ENCODE measurements around the gene TERT.

Gene TERT

GRCh38 chr5:1264211-1264610, 30.7 kb downstream of the TERT start:
- TF ChIP-seq CTCF (IDR thresholded peaks at IDR 0.05; ENCODE audit: control extremely low read depth, extremely low read depth, low read depth, missing control alignments): no peak
- CTCF ChIA-PET: no interaction called here
- POLR2A ChIA-PET: no interaction called here

GRCh38 chr5:1262381-1262780, 32.5 kb downstream of the TERT start:
- POLR2A ChIA-PET: no interaction called here
- no peak for DNase-seq (ENCODE audit: extremely low spot score)
- TF ChIP-seq CTCF (IDR thresholded peaks at IDR 0.05; ENCODE audit: control extremely low read depth, extremely low read depth, low read depth, missing control alignments): no peak
- CTCF ChIA-PET: no interaction called here

More at GRCh38 chr5:1264211-1264610, 30.7 kb downstream of the TERT start:
- DNase-seq (ENCODE audit: extremely low spot score): no peak

- ChIA-PET POLR2A (no interaction called here), CTCF (no interaction called here)
- no peak for TF ChIP-seq CTCF (IDR thresholded peaks at IDR 0.05; ENCODE audit: control extremely low read depth, extremely low read depth, low read depth, missing control alignments)
- no peak for DNase-seq (ENCODE audit: extremely low spot score)
Measured at GRCh38 chr5:1261643-1262042, 33.2 kb downstream of the TERT start.

- TF ChIP-seq CTCF (IDR thresholded peaks at IDR 0.05; ENCODE audit: control extremely low read depth, extremely low read depth, low read depth, missing control alignments): no peak
- ChIA-PET CTCF (no interaction called here), POLR2A (no interaction called here)
- DNase-seq (ENCODE audit: extremely low spot score): no peak
Measured at GRCh38 chr5:1259806-1260480, 34.9 kb downstream of the TERT start.

GRCh38 chr5:1257841-1258240, 37.0 kb downstream of the TERT start:
- CTCF ChIA-PET: no interaction called here
- POLR2A ChIA-PET: no interaction called here
- DNase-seq (ENCODE audit: extremely low spot score): no peak
- no peak for TF ChIP-seq CTCF (IDR thresholded peaks at IDR 0.05; ENCODE audit: control extremely low read depth, extremely low read depth, low read depth, missing control alignments)

GRCh38 chr5:1257363-1257762, 37.5 kb downstream of the TERT start:
- TF ChIP-seq CTCF (IDR thresholded peaks at IDR 0.05; ENCODE audit: control extremely low read depth, extremely low read depth, low read depth, missing control alignments): no peak
- ChIA-PET CTCF (no interaction called here), POLR2A (no interaction called here)
- DNase-seq (ENCODE audit: extremely low spot score): no peak

GRCh38 chr5:1256776-1257175, 38.1 kb downstream of the TERT start:
- DNase-seq (ENCODE audit: extremely low spot score): no peak

More at GRCh38 chr5:1256776-1257175, 38.1 kb downstream of the TERT start:
- no peak for TF ChIP-seq CTCF (IDR thresholded peaks at IDR 0.05; ENCODE audit: control extremely low read depth, extremely low read depth, low read depth, missing control alignments)
- CTCF ChIA-PET: no interaction called here
- POLR2A ChIA-PET: no interaction called here

All from GM10248 (cell line).